ENCODE results near the gene MRPS18A. TPM values are rescaled to one million over a fixed set of nuclear protein-coding genes. Genes with fewer than 3 reads are reported as not detected.
A peak's percentile ranks its signal among the peaks of the same experiment; 100 is the strongest.

MRPS18A gene
- total and polyA plus RNA-seq, 9 of the 15 experiments (the other 6 are each of a cell fraction or from before 2014, with no cell fraction given), result 87.5 to 243 (median 125) TPM

GRCh38 chr6:43723737-43724295 is 36.2 kb upstream of the MRPS18A start (continued):
- TF ChIP-seq TCF15 (CRISPR knock-in tag; IDR thresholded peaks at IDR 0.05) (no peak), SMC3 (conservative IDR thresholded peaks at IDR 0.05; ENCODE audit: insufficient read depth, low read depth, low read length) (peak; percentile 89), POLR2AphosphoS5 (IDR thresholded peaks at IDR 0.05; ENCODE audit: control insufficient read depth, insufficient read depth, low read depth, low read length) (no peak), ATF3 (IDR thresholded peaks at IDR 0.05) (no peak), ATF3 (CRISPR knock-in tag; conservative IDR thresholded peaks at IDR 0.05) (no peak), MTA3 (IDR thresholded peaks at IDR 0.05; ENCODE audit: borderline replicate concordance) (peak; percentile 48; the same call in 1 of the 2 replicates), ILK (tag; IDR thresholded peaks at IDR 0.05; ENCODE audit: borderline replicate concordance, low read depth) (no peak), ZNF780A (CRISPR knock-in tag; IDR thresholded peaks at IDR 0.05) (no peak), RBM25 (IDR thresholded peaks at IDR 0.05; ENCODE audit: low read depth, low read length, severe bottlenecking) (no peak), KAT7 (CRISPR knock-in tag; IDR thresholded peaks at IDR 0.05; ENCODE audit: borderline replicate concordance) (no peak), ZSCAN29 (IDR thresholded peaks at IDR 0.05) (no peak), ZNF174 (CRISPR knock-in tag; IDR thresholded peaks at IDR 0.05) (no peak), TFE3 (CRISPR knock-in tag; IDR thresholded peaks at IDR 0.05) (no peak), SRSF7 (optimal IDR thresholded peaks at IDR 0.05; ENCODE audit: low read depth, low read length) (no peak), KLF6 (CRISPR knock-in tag; IDR thresholded peaks at IDR 0.05; ENCODE audit: borderline replicate concordance) (no peak), ZKSCAN1 (IDR thresholded peaks at IDR 0.05; ENCODE audit: low read depth, low read length) (0 out of 2 replicates have a peak, but pooled peaks have one; percentile 46), BRF1 (IDR thresholded peaks at IDR 0.05; ENCODE audit: borderline replicate concordance, extremely low read depth, insufficient read length) (no peak), RHOXF2B (CRISPR knock-in tag; conservative IDR thresholded peaks at IDR 0.05) (0 out of 2 replicates have a peak, but pooled peaks have one; percentile 3), POLR2G (IDR thresholded peaks at IDR 0.05; ENCODE audit: low read depth, low read length) (no peak), FOSL1 (tag; conservative IDR thresholded peaks at IDR 0.05) (no peak), ZNF175 (CRISPR knock-in tag; IDR thresholded peaks at IDR 0.05; ENCODE audit: low read depth) (peak; percentile 48; the same call in 1 of the 2 replicates), HDAC2 (IDR thresholded peaks at IDR 0.05) (0 out of 2 replicates have a peak, but pooled peaks have one; percentile 67), CBFB (CRISPR knock-in tag; IDR thresholded peaks at IDR 0.05) (0 out of 2 replicates have a peak, but pooled peaks have one; percentile 25), DPF2 (IDR thresholded peaks at IDR 0.05) (no peak)
- TF ChIP-seq, protein P1, sequence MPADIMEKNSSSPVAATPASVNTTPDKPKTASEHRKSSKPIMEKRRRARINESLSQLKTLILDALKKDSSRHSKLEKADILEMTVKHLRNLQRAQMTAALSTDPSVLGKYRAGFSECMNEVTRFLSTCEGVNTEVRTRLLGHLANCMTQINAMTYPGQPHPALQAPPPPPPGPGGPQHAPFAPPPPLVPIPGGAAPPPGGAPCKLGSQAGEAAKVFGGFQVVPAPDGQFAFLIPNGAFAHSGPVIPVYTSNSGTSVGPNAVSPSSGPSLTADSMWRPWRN (IDR thresholded peaks at IDR 0.05; ENCODE audit: low read depth), result no peak
